Endothelial cell of umbilical vein (primary cell): ENCODE measurements around the gene PUS10.

Experiments
- JUN ChIP-seq: IDR thresholded peaks from 2 replicates; pipeline ENCODE4 v1.6.1; 2011; ENCODE audit warnings: borderline replicate concordance, low read depth; ENCODE audit not compliant: insufficient read length, insufficient read depth
- MAX ChIP-seq: IDR thresholded peaks from 2 replicates; pipeline ENCODE4 v1.6.1; 2011; ENCODE audit not compliant: insufficient read depth, insufficient read length
- POLR2A ChIP-seq: IDR thresholded peaks from 2 replicates; pipeline ENCODE4 v1.6.1; 2012; ENCODE audit warnings: low read depth, mild to moderate bottlenecking, control low read depth, low read length
- POLR2AphosphoS5 ChIP-seq: IDR thresholded peaks from 2 replicates; pipeline ENCODE4 v1.6.1; 2012; ENCODE audit warnings: low read depth, mild to moderate bottlenecking, control low read depth, low read length, moderate library complexity; ENCODE audit not compliant: insufficient read depth
- TF ChIP-seq, protein P1 (sequence below), 2 donors: IDR thresholded peaks; 1 replicate in 1 of 2; 2 replicates in 1 of 2; pipeline ENCODE4 v1.5.1; 2011; ENCODE audit warnings: low read length in 2 of 2, mild to moderate bottlenecking in 2 of 2, moderate library complexity in 2 of 2, control low read depth in 1 of 2, inconsistent platforms in 1 of 2, low read depth in 1 of 2; ENCODE audit not compliant: insufficient read depth in 1 of 2; ENCODE audit errors: extremely low read depth in 1 of 2

DNA sequence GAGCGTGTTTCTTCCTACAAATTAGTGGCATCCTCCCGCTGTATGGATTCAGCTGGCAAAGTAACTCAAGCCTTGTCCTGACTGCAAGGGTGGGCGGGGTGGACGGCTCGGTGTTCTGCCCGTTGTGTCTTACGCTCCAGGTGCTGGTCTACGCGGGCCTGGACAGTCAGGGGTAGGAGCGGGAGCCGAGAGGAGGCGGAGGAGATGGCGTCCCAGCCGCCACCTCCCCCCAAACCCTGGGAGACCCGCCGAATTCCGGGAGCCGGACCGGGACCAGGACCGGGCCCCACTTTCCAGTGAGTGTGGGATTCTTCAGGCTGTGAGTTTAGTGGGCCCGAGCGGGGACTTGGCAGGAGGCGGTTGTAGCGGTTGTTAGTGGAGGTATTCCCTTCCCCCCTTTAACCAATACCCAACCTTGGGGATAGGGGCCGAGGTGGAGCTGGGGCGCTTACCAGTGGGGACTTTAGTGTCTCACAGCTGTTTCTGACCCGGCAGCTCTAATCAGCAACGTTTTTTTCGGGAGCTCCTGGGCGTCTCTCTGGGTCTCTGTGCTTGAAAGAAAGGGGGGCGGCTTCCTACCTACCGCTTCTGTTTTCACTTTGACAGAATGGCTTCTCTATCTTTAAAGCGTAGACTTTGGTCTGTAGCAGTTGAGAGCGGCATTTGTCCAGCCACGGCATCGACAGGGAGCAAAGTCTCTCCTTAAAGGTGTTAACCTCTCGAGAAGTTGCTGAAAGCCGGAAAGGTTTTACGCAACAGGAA lies at the start of gene PUS10, which contains the start of gene PEX13:
- TF ChIP-seq, protein P1, sequence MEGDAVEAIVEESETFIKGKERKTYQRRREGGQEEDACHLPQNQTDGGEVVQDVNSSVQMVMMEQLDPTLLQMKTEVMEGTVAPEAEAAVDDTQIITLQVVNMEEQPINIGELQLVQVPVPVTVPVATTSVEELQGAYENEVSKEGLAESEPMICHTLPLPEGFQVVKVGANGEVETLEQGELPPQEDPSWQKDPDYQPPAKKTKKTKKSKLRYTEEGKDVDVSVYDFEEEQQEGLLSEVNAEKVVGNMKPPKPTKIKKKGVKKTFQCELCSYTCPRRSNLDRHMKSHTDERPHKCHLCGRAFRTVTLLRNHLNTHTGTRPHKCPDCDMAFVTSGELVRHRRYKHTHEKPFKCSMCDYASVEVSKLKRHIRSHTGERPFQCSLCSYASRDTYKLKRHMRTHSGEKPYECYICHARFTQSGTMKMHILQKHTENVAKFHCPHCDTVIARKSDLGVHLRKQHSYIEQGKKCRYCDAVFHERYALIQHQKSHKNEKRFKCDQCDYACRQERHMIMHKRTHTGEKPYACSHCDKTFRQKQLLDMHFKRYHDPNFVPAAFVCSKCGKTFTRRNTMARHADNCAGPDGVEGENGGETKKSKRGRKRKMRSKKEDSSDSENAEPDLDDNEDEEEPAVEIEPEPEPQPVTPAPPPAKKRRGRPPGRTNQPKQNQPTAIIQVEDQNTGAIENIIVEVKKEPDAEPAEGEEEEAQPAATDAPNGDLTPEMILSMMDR (IDR thresholded peaks at IDR 0.05; ENCODE audit: extremely low read depth in 1 of 2, insufficient read depth in 1 of 2, low read depth in 1 of 2, low read length in 2 of 2) = no peak
- TF ChIP-seq POLR2A (no peak), POLR2AphosphoS5 (peak; percentile 29), MAX (no peak), JUN (no peak)
